Fibroblast of mammary gland (primary cell): ENCODE results near the gene GRIK1.

Experiments
- DNase-seq: peaks from one replicate; pipeline ENCODE4 v3.0.0-alpha.2; 2010; ENCODE audit warnings: low read depth
- H3K4me3 ChIP-seq: 2 replicates; pipeline ENCODE4 v1.5.1; 2011; ENCODE audit warnings: low read depth, mild to moderate bottlenecking, low read length, moderate library complexity; ENCODE audit not compliant: control insufficient read depth
- TF ChIP-seq, protein P1 (sequence below): conservative IDR thresholded peaks from 2 replicates; pipeline ENCODE4 v1.5.1; 2011; ENCODE audit warnings: low read depth, low read length, inconsistent platforms; ENCODE audit not compliant: control insufficient read depth, insufficient read depth

GRIK1 gene

DNA sequence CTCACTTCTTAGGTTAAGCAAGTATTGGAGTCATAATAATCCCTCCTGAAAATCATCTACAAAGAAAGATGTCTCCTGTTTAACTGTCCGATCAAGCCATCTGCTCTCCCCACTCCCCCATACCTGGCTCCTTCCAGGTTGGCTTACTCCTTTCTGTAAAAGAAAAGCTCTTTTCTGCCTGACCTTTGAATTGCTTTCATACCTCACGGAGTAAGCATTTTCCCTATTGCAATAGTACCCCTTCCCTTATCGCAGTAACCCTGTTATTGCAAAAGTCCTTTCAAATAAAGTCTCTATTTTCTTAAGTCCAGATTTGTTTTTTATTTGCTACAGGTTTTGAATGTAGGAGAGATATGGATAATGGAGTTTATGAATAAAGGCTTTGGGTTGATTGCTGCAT lies 150.4 kb downstream of the GRIK1 start:
- TF ChIP-seq, protein P1, sequence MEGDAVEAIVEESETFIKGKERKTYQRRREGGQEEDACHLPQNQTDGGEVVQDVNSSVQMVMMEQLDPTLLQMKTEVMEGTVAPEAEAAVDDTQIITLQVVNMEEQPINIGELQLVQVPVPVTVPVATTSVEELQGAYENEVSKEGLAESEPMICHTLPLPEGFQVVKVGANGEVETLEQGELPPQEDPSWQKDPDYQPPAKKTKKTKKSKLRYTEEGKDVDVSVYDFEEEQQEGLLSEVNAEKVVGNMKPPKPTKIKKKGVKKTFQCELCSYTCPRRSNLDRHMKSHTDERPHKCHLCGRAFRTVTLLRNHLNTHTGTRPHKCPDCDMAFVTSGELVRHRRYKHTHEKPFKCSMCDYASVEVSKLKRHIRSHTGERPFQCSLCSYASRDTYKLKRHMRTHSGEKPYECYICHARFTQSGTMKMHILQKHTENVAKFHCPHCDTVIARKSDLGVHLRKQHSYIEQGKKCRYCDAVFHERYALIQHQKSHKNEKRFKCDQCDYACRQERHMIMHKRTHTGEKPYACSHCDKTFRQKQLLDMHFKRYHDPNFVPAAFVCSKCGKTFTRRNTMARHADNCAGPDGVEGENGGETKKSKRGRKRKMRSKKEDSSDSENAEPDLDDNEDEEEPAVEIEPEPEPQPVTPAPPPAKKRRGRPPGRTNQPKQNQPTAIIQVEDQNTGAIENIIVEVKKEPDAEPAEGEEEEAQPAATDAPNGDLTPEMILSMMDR: no peak
- DNase-seq: no peak
- no peak overlapping the region for H3K4me3 ChIP-seq

DNA sequence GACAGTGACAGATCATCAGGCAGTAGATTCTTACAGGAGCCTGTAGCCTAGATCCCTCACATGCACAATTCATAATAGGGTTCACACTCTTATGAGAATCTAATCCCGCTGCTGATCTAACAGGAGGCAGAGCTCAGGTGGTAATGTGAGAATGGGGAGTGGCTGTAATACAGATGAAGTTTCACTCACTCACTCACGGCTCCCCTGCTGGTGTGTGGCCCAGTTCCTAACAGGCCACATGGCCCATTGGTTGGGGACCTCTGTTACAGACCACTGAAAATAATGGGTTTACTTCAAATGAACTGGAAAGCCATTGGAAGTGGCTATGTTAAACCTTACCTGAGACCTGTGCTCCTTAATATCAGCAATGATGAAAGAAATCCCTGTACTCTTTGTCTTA lies 151.0 kb downstream of the GRIK1 start:
- DNase-seq: no peak

DNA sequence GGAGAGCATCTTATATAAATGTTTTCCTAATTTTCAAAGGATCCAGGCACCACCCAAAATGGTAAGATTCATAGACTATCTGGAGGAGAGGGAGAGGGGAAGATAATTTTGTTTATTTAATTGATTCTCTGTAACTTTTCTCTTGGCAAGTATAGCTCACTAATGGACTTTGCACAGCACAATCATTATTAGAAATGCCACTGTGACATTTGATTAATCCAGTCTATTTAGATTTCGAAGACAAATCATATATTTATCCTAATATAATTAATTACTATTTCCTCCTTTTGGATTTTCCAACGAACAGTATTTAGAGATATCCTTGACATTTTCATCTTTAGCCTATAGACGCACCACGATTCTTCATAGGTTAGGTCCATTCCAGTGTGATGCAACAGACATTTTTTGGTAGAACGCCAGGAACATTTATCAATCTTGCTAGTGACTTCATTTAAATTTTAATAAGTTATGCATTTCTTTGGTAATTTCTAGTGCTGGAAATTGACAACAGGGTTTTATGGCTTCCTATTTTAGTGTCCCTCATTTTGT lies 152.4 kb downstream of the GRIK1 start:
- no peak overlapping the region for H3K4me3 ChIP-seq
- DNase-seq: no peak
- TF ChIP-seq, protein P1: no peak

More for the DNA sequence above, 151.0 kb downstream of the GRIK1 start:
- no peak overlapping the region for H3K4me3 ChIP-seq
- TF ChIP-seq, protein P1: no peak

DNA sequence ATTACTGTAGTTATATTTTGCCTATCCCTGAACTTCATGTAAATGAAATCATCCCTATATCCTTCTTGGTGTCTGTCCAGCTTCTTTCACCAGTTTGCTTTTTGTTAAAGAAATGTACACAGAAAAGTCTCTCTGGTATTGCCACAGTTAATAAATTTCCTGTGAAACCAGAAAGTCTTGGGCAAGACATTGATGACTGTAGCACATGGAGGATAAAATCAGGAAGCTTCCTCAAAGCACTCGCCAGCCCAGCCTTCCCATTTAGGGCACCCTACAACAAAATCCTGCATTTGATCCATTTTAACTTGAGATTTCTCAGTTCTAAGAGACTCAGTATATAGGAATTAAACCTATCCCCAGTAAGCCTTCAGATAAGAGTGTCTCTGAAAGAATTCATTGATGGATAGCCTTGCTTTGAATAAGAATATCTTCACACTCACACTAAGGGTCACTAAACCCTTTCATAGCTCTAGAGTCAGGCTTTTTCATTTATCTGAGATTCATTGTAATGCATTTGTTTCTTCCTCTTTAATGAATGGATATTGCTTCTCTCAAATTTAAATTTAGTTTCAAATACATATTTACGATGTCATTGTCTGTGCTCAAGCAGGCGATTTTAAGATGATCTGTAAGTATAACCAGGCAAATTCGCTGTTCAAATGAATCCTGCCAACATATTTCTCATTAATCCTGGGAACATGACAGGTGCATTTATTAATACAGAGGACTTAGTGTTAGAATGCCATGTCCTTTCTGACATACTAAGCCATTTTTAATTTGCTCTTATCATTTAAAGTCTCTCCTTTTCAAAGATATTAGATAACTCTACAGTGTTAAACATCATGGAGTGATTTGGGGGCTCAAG lies 153.1 kb downstream of the GRIK1 start:
- no peak overlapping the region for H3K4me3 ChIP-seq
- TF ChIP-seq, protein P1: no peak
- DNase-seq: no peak

DNA sequence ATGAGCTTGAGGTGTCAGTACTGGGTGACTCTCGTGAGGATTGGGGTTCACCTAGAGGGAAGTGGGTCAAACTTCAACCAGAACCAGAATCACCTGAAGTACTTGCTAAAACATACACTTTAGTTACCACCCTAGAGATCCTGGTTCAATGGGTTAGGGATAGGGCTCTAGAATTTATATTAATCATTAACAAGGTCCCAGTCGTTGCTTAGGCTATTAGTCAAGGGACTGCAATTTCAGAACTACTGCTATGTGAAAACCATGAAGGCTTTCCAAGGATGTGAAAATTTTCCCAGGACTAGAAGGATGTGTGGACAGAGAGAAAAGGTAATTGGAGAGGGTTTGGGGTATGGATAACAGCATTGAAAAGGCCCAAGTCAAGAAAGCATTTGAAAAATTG lies 162.6 kb downstream of the GRIK1 start:
- DNase-seq: no peak
- no peak overlapping the region for H3K4me3 ChIP-seq
- TF ChIP-seq, protein P1: no peak

DNA sequence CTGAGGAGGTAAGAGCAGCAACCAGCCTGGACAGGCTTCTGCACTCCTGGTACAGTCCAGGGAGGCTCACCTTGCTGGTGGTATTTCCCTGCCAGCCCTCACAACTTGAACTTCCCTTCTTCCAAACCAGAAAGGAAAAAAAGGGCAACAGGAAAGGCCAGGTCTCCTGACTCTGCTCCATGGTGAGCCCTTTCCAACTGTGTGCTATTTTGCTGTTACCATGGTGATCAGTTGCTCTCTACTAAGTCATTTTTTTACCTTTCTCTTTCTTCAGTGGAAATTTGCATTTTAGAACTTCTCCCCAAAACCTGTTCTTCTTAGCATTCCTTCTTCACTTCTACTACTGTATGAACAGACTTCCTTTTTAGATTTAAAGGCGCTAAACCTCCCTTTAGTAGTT lies 164.3 kb downstream of the GRIK1 start:
- H3K4me3 ChIP-seq: no peak overlapping the region
- DNase-seq: no peak
- TF ChIP-seq, protein P1: no peak
